HepG2 (cell line): Measurements from ENCODE around the gene NDEL1. TPM values are rescaled to one million over a fixed set of nuclear protein-coding genes. Genes with fewer than 3 reads are reported as not detected.

ENCODE experiments used
- CCAR2 ChIP-seq: fragments of 200-400 bp; formaldehyde crosslinking; optimal IDR thresholded peaks from 2 replicates; pipeline ENCODE3; 2018; ENCODE audit warnings: low read depth, mild to moderate bottlenecking, low read length, moderate library complexity
- CEBPB ChIP-seq: IDR thresholded peaks from 2 replicates; pipeline ENCODE4 v1.6.1; 2011; ENCODE audit warnings: low read depth, low read length, improper control_type of control experiment, borderline replicate concordance
- CENPT ChIP-seq: sonication (generic); formaldehyde crosslinking; IDR thresholded peaks from 2 replicates; pipeline ENCODE4 v1.8.0; 2022; ENCODE audit warnings: low read depth, mild to moderate bottlenecking, moderate library complexity, missing genetic modification reagents
- FOXC1 ChIP-seq: sonication (generic); formaldehyde crosslinking; IDR thresholded peaks from 2 replicates; pipeline ENCODE4 v1.8.0; 2022; ENCODE audit warnings: mild to moderate bottlenecking, missing genetic modification reagents, borderline replicate concordance
- KLF12 ChIP-seq: sonication (generic); formaldehyde crosslinking; IDR thresholded peaks from 2 replicates; pipeline ENCODE4 v1.4.0; 2020; ENCODE audit warnings: missing genetic modification reagents, borderline replicate concordance
- KMT2B ChIP-seq: IDR thresholded peaks from 2 replicates; pipeline ENCODE4 v1.6.1; 2016; ENCODE audit warnings: missing genetic modification reagents, missing compliant biosample characterization
- NBN ChIP-seq: fragments of 450-650 bp; conservative IDR thresholded peaks from 2 replicates; pipeline ENCODE4 v1.6.1; 2017
- NFE2 ChIP-seq: sonication (generic); formaldehyde crosslinking; IDR thresholded peaks from 2 replicates; pipeline ENCODE4 v1.4.0; 2020; ENCODE audit warnings: missing genetic modification reagents
- TBX2 ChIP-seq: sonication (generic); formaldehyde crosslinking; IDR thresholded peaks from 2 replicates; pipeline ENCODE4 v1.5.0; 2020; ENCODE audit warnings: missing genetic modification reagents, mild to moderate bottlenecking, borderline replicate concordance
- THYN1 ChIP-seq: sonication (generic); formaldehyde crosslinking; IDR thresholded peaks from 2 replicates; pipeline ENCODE4 v1.8.1; 2023; ENCODE audit warnings: low read depth, mild to moderate bottlenecking, moderate library complexity, missing genetic modification reagents, borderline replicate concordance
- ZFP90 ChIP-seq: sonication (generic); formaldehyde crosslinking; IDR thresholded peaks from 2 replicates; pipeline ENCODE4 v1.8.0; 2022; ENCODE audit warnings: missing genetic modification reagents, mild to moderate bottlenecking, inconsistent platforms, borderline replicate concordance
- ZMAT3 ChIP-seq: sonication (generic); formaldehyde crosslinking; conservative IDR thresholded peaks from 2 replicates; pipeline ENCODE4 v1.7.0; 2021; ENCODE audit warnings: missing genetic modification reagents
- ZNF382 ChIP-seq: sonication (generic); formaldehyde crosslinking; IDR thresholded peaks from 2 replicates; pipeline ENCODE4 v1.5.0; 2020; ENCODE audit warnings: missing genetic modification reagents, mild to moderate bottlenecking, borderline replicate concordance
- ZNF460 ChIP-seq: sonication (generic); formaldehyde crosslinking; IDR thresholded peaks from 2 replicates; pipeline ENCODE4 v1.5.1; 2020; ENCODE audit warnings: missing genetic modification reagents, mild to moderate bottlenecking, borderline replicate concordance
- ZNF564 ChIP-seq: sonication (generic); formaldehyde crosslinking; IDR thresholded peaks from 2 replicates; pipeline ENCODE4 v1.8.1; 2023; ENCODE audit warnings: mild to moderate bottlenecking, missing genetic modification reagents
- polyA plus RNA-seq, 8 experiments: library from polyadenylated mRNA; depleted of rRNA in 3 of 8; stranded (reverse) in 7 of 8; unstranded in 1 of 8; fragments of >200 nt; fragmentation: Illumina TruSeq in 4 of 8; extraction: Trizol in 4 of 8; gene quantifications; 2 replicates each; pipeline versions ENCODE4 v1.2.1 to v1.2.3, GENCODE V29; 2011 to 2016; ENCODE audit warnings: low read depth in 4 of 8, missing spikeins in 1 of 8, mixed read lengths in 1 of 8; ENCODE audit not compliant: insufficient read depth in 1 of 8
- total RNA-seq, 5 experiments: library from RNA; depleted of rRNA; stranded (reverse); fragments of >200 nt; fragmentation: Illumina TruSeq; extraction: Trizol; gene quantifications; 2 replicates each; pipeline ENCODE4 v1.2.3, GENCODE V29; 2016; ENCODE audit warnings: low read depth in 1 of 5
- TF ChIP-seq, protein P1 (sequence below): sonication (generic); formaldehyde crosslinking; IDR thresholded peaks from 2 replicates; pipeline ENCODE4 v1.9.0; 2021; ENCODE audit warnings: mild to moderate bottlenecking, missing genetic modification reagents
- TF ChIP-seq, protein P2 (sequence below): sonication (generic); formaldehyde crosslinking; conservative IDR thresholded peaks from 2 replicates; pipeline ENCODE4 v1.4.0; 2020; ENCODE audit warnings: missing genetic modification reagents
- TF ChIP-seq, protein P3 (sequence below): sonication (generic); formaldehyde crosslinking; conservative IDR thresholded peaks from 2 replicates; pipeline ENCODE4 v1.4.0; 2020; ENCODE audit warnings: mild to moderate bottlenecking, missing genetic modification reagents, moderate library complexity

NDEL1 gene
- total and polyA plus RNA-seq, 2 of the 13 experiments (the other 11 are each of a cell fraction or from before 2014, with no cell fraction given), result 59.8 to 153 TPM

DNA sequence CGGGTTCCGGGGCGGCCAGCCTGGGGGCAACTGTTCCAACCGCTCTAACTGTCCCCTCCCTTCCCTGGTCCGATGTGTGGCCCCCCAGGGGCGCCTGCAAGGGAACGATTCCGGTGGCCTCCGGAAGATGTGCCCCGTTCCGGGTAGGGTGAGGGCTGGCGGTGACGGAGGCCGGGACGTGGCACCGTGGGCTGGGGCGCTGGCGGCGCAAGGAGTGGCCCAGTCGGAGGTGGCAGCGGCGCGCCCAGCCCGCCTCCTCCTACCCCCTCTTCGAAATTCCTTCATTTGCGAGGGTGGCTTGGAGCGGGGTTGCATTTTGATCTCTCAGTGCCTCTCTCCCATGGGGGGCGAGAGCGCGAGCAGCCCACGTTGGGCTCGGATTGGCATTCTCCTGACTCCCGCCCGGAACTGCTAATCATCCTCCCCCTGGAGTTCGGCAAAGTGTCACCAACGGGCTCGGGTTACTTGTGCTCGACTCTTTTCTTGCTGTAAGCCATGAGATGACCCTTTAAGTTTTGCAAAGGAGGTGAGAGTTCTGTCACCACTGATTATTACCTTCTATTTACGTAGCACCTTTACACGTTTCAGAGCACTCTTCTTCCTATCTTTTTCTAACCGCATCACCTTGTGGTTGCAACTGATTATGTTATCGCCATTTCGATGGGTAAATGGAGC lies 622 bp downstream of the NDEL1 start (continued):
- TF ChIP-seq, protein P1, sequence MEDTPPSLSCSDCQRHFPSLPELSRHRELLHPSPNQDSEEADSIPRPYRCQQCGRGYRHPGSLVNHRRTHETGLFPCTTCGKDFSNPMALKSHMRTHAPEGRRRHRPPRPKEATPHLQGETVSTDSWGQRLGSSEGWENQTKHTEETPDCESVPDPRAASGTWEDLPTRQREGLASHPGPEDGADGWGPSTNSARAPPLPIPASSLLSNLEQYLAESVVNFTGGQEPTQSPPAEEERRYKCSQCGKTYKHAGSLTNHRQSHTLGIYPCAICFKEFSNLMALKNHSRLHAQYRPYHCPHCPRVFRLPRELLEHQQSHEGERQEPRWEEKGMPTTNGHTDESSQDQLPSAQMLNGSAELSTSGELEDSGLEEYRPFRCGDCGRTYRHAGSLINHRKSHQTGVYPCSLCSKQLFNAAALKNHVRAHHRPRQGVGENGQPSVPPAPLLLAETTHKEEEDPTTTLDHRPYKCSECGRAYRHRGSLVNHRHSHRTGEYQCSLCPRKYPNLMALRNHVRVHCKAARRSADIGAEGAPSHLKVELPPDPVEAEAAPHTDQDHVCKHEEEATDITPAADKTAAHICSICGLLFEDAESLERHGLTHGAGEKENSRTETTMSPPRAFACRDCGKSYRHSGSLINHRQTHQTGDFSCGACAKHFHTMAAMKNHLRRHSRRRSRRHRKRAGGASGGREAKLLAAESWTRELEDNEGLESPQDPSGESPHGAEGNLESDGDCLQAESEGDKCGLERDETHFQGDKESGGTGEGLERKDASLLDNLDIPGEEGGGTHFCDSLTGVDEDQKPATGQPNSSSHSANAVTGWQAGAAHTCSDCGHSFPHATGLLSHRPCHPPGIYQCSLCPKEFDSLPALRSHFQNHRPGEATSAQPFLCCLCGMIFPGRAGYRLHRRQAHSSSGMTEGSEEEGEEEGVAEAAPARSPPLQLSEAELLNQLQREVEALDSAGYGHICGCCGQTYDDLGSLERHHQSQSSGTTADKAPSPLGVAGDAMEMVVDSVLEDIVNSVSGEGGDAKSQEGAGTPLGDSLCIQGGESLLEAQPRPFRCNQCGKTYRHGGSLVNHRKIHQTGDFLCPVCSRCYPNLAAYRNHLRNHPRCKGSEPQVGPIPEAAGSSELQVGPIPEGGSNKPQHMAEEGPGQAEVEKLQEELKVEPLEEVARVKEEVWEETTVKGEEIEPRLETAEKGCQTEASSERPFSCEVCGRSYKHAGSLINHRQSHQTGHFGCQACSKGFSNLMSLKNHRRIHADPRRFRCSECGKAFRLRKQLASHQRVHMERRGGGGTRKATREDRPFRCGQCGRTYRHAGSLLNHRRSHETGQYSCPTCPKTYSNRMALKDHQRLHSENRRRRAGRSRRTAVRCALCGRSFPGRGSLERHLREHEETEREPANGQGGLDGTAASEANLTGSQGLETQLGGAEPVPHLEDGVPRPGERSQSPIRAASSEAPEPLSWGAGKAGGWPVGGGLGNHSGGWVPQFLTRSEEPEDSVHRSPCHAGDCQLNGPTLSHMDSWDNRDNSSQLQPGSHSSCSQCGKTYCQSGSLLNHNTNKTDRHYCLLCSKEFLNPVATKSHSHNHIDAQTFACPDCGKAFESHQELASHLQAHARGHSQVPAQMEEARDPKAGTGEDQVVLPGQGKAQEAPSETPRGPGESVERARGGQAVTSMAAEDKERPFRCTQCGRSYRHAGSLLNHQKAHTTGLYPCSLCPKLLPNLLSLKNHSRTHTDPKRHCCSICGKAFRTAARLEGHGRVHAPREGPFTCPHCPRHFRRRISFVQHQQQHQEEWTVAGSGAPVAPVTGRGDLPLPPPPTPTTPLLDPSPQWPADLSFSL (CRISPR knock-in tag), result 0 out of 2 replicates have a peak, but pooled peaks have one; percentile 53
- no peak for TF ChIP-seq ZFP90 (CRISPR knock-in tag)
- TF ChIP-seq NBN, result no peak
- TF ChIP-seq THYN1 (CRISPR knock-in tag), result peak; percentile 62; the same call in 1 of the 2 replicates
- no peak for TF ChIP-seq KLF12 (CRISPR knock-in tag)
- 0 out of 2 replicates have a peak, but pooled peaks have one; percentile 12 for TF ChIP-seq ZMAT3 (CRISPR knock-in tag)
- TF ChIP-seq CENPT (CRISPR knock-in tag), result no peak
- no peak for TF ChIP-seq ZNF382 (CRISPR knock-in tag)
- no peak; the same call in 1 of the 2 replicates for TF ChIP-seq TBX2 (CRISPR knock-in tag)
- no peak for TF ChIP-seq CEBPB
- no peak for TF ChIP-seq FOXC1 (CRISPR knock-in tag)
- TF ChIP-seq NFE2 (CRISPR knock-in tag), result no peak
- TF ChIP-seq, protein P2, sequence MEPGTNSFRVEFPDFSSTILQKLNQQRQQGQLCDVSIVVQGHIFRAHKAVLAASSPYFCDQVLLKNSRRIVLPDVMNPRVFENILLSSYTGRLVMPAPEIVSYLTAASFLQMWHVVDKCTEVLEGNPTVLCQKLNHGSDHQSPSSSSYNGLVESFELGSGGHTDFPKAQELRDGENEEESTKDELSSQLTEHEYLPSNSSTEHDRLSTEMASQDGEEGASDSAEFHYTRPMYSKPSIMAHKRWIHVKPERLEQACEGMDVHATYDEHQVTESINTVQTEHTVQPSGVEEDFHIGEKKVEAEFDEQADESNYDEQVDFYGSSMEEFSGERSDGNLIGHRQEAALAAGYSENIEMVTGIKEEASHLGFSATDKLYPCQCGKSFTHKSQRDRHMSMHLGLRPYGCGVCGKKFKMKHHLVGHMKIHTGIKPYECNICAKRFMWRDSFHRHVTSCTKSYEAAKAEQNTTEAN (CRISPR knock-in tag), result no peak
- 0 out of 2 replicates have a peak, but pooled peaks have one; percentile 53 for TF ChIP-seq KMT2B (CRISPR knock-in tag)
- TF ChIP-seq ZNF564 (CRISPR knock-in tag), result 0 out of 2 replicates have a peak, but pooled peaks have one; percentile 56
- TF ChIP-seq, protein P3, sequence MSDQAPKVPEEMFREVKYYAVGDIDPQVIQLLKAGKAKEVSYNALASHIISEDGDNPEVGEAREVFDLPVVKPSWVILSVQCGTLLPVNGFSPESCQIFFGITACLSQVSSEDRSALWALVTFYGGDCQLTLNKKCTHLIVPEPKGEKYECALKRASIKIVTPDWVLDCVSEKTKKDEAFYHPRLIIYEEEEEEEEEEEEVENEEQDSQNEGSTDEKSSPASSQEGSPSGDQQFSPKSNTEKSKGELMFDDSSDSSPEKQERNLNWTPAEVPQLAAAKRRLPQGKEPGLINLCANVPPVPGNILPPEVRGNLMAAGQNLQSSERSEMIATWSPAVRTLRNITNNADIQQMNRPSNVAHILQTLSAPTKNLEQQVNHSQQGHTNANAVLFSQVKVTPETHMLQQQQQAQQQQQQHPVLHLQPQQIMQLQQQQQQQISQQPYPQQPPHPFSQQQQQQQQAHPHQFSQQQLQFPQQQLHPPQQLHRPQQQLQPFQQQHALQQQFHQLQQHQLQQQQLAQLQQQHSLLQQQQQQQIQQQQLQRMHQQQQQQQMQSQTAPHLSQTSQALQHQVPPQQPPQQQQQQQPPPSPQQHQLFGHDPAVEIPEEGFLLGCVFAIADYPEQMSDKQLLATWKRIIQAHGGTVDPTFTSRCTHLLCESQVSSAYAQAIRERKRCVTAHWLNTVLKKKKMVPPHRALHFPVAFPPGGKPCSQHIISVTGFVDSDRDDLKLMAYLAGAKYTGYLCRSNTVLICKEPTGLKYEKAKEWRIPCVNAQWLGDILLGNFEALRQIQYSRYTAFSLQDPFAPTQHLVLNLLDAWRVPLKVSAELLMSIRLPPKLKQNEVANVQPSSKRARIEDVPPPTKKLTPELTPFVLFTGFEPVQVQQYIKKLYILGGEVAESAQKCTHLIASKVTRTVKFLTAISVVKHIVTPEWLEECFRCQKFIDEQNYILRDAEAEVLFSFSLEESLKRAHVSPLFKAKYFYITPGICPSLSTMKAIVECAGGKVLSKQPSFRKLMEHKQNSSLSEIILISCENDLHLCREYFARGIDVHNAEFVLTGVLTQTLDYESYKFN (CRISPR knock-in tag), result no peak
- no peak for TF ChIP-seq ZNF460 (CRISPR knock-in tag)
- no peak for TF ChIP-seq CCAR2
